GM18511 (cell line): ENCODE measurements around the gene DIS3L.
"Not testable (repeated sequence)": the region's sequence is repeated elsewhere in the genome, so short reads cannot be mapped to it uniquely, and the experiment has no call there.

Experiments
- ATAC-seq: cut with Tn5 transposase; IDR thresholded peaks from one replicate; pipeline ENCODE4 v1.9.1; 2021; ENCODE audit warnings: mild to moderate bottlenecking, moderate library complexity; ENCODE audit not compliant: unreplicated experiment

The DIS3L gene

GRCh38 chr15:66308531-66308930 lies 15.2 kb downstream of the DIS3L start:
- ATAC-seq: no peak

GRCh38 chr15:66309828-66310227 lies 16.5 kb downstream of the DIS3L start:
- no peak for ATAC-seq

- ATAC-seq: no peak
Measured at GRCh38 chr15:66310786-66311185, 17.4 kb downstream of the DIS3L start.

GRCh38 chr15:66312144-66312543 lies 18.8 kb downstream of the DIS3L start:
- no peak for ATAC-seq

- ATAC-seq: no peak
Measured at GRCh38 chr15:66323312-66323928, 30.1 kb downstream of the DIS3L start.

- no peak for ATAC-seq
Measured at GRCh38 chr15:66326051-66326450, 32.7 kb downstream of the DIS3L start.

- ATAC-seq: no peak
Measured at GRCh38 chr15:66327736-66328135, 34.4 kb downstream of the DIS3L start.

- no peak for ATAC-seq
Measured at GRCh38 chr15:66328771-66329170, 35.4 kb downstream of the DIS3L start.

GRCh38 chr15:66348530-66348929 lies 55.2 kb downstream of the DIS3L start:
- not testable (repeated sequence) for ATAC-seq

- peak; percentile 12 for ATAC-seq
Measured at GRCh38 chr15:66356077-66356358, 62.6 kb downstream of the DIS3L start.

- peak; percentile 92 for ATAC-seq
Measured at GRCh38 chr15:66356359-66357236, 63.2 kb downstream of the DIS3L start, which contains the start of gene TIPIN. Gene TIPIN (minus strand): TSS chr15:66356685. CDS start chr15:66352947, 3,738 bp downstream.

GRCh38 chr15:66359740-66360139 lies 66.4 kb downstream of the DIS3L start:
- no peak for ATAC-seq

- not testable (repeated sequence) for ATAC-seq
Measured at GRCh38 chr15:66361745-66362460, 68.5 kb downstream of the DIS3L start.

- no peak for ATAC-seq
Measured at GRCh38 chr15:66362776-66363175, 69.4 kb downstream of the DIS3L start.

- no peak for ATAC-seq
Measured at GRCh38 chr15:66364944-66365528, 71.7 kb downstream of the DIS3L start.

- no peak for ATAC-seq
Measured at GRCh38 chr15:66369773-66370651, 76.6 kb downstream of the DIS3L start.

GRCh38 chr15:66374179-66374578 lies 80.8 kb downstream of the DIS3L start:
- no peak for ATAC-seq

GRCh38 chr15:66378814-66379430 lies 85.6 kb downstream of the DIS3L start:
- ATAC-seq: no peak

GRCh38 chr15:66381376-66381775 lies 88.0 kb downstream of the DIS3L start:
- not testable (repeated sequence) for ATAC-seq
